Heart right ventricle (tissue), 16 donors: ENCODE measurements around the gene ALDH1A1. TPM values are rescaled to one million over a fixed set of nuclear protein-coding genes. Genes with fewer than 3 reads are reported as not detected.
"Not testable (repeated sequence)": the region's sequence is repeated elsewhere in the genome, so short reads cannot be mapped to it uniquely, and the experiment has no call there.

Experiments used
- ATAC-seq, 8 donors: fragments of 200-7000 bp; cut with Tn5 transposase; one replicate each; pipeline ENCODE4 v1.9.1; 2020; ENCODE audit warnings: mild to moderate bottlenecking in 8 of 8, moderate library complexity in 8 of 8, moderate number of reproducible peaks in 1 of 8
- DNase-seq, 2 donors: peaks; one replicate each; pipeline ENCODE4 v3.0.0-alpha.2; 2020
- H3K27ac ChIP-seq, 10 donors: fragments of 200-600 bp; sonication (generic) in 2 of 10; one replicate each; pipeline versions ENCODE4 v1.5.0 to v1.8.0; 2020 to 2022; ENCODE audit warnings: mild to moderate bottlenecking in 3 of 10
- H3K27me3 ChIP-seq, 7 donors: fragments of 200-600 bp; one replicate each; pipeline ENCODE4 v1.8.0; 2021 to 2022; ENCODE audit warnings: mild to moderate bottlenecking in 2 of 7
- H3K36me3 ChIP-seq, 9 donors: fragments of 200-600 bp; sonication (generic) in 1 of 9; one replicate each; pipeline versions ENCODE4 v1.5.0 to v1.8.0; 2020 to 2022; ENCODE audit warnings: mild to moderate bottlenecking in 2 of 9
- H3K4me1 ChIP-seq, 9 donors: fragments of 200-600 bp; sonication (generic) in 1 of 9; one replicate each; pipeline versions ENCODE4 v1.5.0 to v1.8.0; 2020 to 2022; ENCODE audit warnings: mild to moderate bottlenecking in 4 of 9
- H3K4me3 ChIP-seq, 10 donors: fragments of 200-600 bp; sonication (generic) in 2 of 10; one replicate each; pipeline versions ENCODE4 v1.5.0 to v1.8.0; 2020 to 2022; ENCODE audit warnings: mild to moderate bottlenecking in 7 of 10, moderate library complexity in 2 of 10
- H3K9me3 ChIP-seq, 11 donors: fragments of 200-600 bp in 10 of 11; sonication (generic) in 2 of 11; one replicate each; pipeline versions ENCODE4 v1.5.0 to v1.8.0; 2013 to 2022; ENCODE audit warnings: mild to moderate bottlenecking in 2 of 11, control low read depth in 1 of 11, moderate library complexity in 1 of 11
- CTCF ChIP-seq, 9 donors: fragments of 200-600 bp; sonication (generic) in 2 of 9; IDR thresholded peaks; one replicate each; pipeline versions ENCODE4 v1.5.0 to v1.8.0; 2021 to 2022; ENCODE audit warnings: antibody characterized with exemption in 9 of 9, mild to moderate bottlenecking in 5 of 9, moderate library complexity in 1 of 9
- WGBS, 2 donors: extraction: QIAGEN DNeasy Blood & Tissue Kit; methylation state at CpG; one replicate each; pipeline ENCODE4 v1.1.7; 2013; ENCODE audit warnings: inconsistent platforms in 1 of 2; 5-methylcytosine and 5-hydroxymethylcytosine counted together
- intact Hi-C, 10 donors: fragments of 100-400 bp; cut with DNase I; formaldehyde crosslinking; loops; one replicate each; pipeline versions ENCODE4 v1.11.1 to v1.14.2; 2022
- polyA plus RNA-seq, 2 donors: library from polyadenylated mRNA; stranded (reverse); fragments of 200-250 nt; gene quantifications; one replicate each; pipeline ENCODE4 v1.2.3, GENCODE V29; 2013
- total RNA-seq, 10 donors: library from RNA; stranded (reverse); fragmentation: NEBNext Ultra II Directional in 3 of 10; extraction: Animal tissue kit (Norgen Biotek cat#: 25700) in 3 of 10; gene quantifications; one replicate each; pipeline versions ENCODE4 v1.2.1 to v1.2.4, GENCODE V29; 2021 to 2023
- donor health status: Arrhythmogenic right ventricular cardiomyopathy.
- donor health status: ischemic (EF 13 %, LVEDD 7.1; RV severe dilation, severe dysfunction).
- donor health status: healthy with polysubstance abuse.
- donor health status: DM: no; HTN: yes; CAD: no.
- donor health status: DM: no; HTN: no; CAD: no.
- donor health status: ischemic (EF 25% LVEDD 6.9; RV normal size, moderate dysfunction).
- donor health status: ischemic (EF 25% LVEDD 5.7; RV mildly dilated, moderate dysfunction).
- donor health status: healthy.
- donor health status: DM: yes; HTN: yes; CAD: no.
- donor health status: Ischemic cardiomyopathy.
- donor health status: ischemic (EF 35%, LVEDD 5.7; RV mildly dilated, moderate dysfunction).
- donor health status: nonischemic (EF 11% LVEDD 7.7; RV severe dilation, severe dysfunction).
- donor health status: DM: yes; HTN: yes; CAD: no.
- donor health status: PGD.
- donor health status: ischemic (EF 29% LVEDD 5.4; RV normal size, mild dysfunction).
- donor health status: nonischemic (EF 23%, LVEDD 6.1; RV moderate dilation, normal function).

The ALDH1A1 gene
- total and polyA plus RNA-seq, 12 donors: 4.3 to 32.8 (median 11.1) TPM

- ATAC-seq (no peak), DNase-seq (no peak)
- no peaks in the 10 kb centered on the region for H3K36me3 ChIP-seq
- WGBS, 2 donors: 25 to 35% methylated on average over 4 of the region's 4 CpGs
- H3K4me3 ChIP-seq: no peak overlapping the region
- intact Hi-C loops: loop anchor here in 3 of 10 donors (10.0 kb wide), 2 partner anchors 201 to 321 kb away; no protein-coding TSS in a partner anchor
- peaks cover 0 to 11% (median 3%) of the 10 kb centered on the region in 9 donors for H3K4me1 ChIP-seq
- peaks cover 0 to 6% (median 0%) of the 10 kb centered on the region in 11 donors for H3K9me3 ChIP-seq
- H3K27ac ChIP-seq: no peak overlapping the region
- no peak for TF ChIP-seq CTCF (IDR thresholded peaks at IDR 0.05)
- H3K27me3 ChIP-seq: no peaks in the 10 kb centered on the region
Measured at GRCh38 chr9:72863456-72864094, 89.3 kb downstream of the ALDH1A1 start.

DNA sequence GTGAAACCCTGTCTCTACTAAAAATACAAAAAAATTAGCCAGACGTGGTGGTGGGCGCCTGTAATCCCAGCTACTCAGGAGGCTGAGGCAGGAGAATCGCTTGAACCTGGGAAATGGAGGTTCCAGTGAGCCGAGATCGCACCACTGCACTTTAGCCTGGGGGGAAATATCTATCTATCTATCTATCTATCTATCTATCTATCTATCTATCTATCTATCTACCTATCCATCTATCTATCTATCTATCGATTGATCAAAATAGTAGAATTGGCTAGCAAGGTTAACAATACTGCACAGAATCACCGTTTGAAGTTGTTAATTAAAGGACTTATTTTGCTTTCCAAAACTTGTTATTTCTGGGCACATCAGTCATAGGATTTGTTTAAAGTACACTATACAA is 90.1 kb downstream of the ALDH1A1 start:
- H3K4me1 ChIP-seq: peaks cover 0 to 19% (median 11%) of the 10 kb centered on the region in 9 donors
- WGBS, 2 donors: 90 to 98% methylated on average over 7 of the region's 7 CpGs
- H3K36me3 ChIP-seq, H3K9me3 ChIP-seq, DNase-seq, H3K27ac ChIP-seq, H3K4me3 ChIP-seq, ATAC-seq, H3K27me3 ChIP-seq: not testable (repeated sequence)
- intact Hi-C loops: loop anchor here in 3 of 10 donors (10.0 kb wide), 2 partner anchors 202 to 322 kb away; no protein-coding TSS in a partner anchor

- WGBS, 2 donors: 27 to 36% methylated on average over 5 of the region's 5 CpGs
- no peak for TF ChIP-seq CTCF (IDR thresholded peaks at IDR 0.05)
- ATAC-seq (peak in 6 of 8 donors; percentile 45 to 76 (median 56)), DNase-seq (no peak)
- Histone ChIP-seq H3K36me3 (no peaks in the 10 kb centered on the region), H3K4me3 (no peak overlapping the region), H3K9me3 (no peaks in the 10 kb centered on the region), H3K4me1 (peaks cover 0 to 29% (median 18%) of the 10 kb centered on the region in 9 donors), H3K27ac (peak overlapping the region in 4 of 10 donors; percentile 20 to 52 (median 35)), H3K27me3 (no peaks in the 10 kb centered on the region)
- intact Hi-C loops: loop anchor here in 9 of 10 donors (5.0 to 10.0 kb wide), 5 partner anchors 164 to 326 kb away; no protein-coding TSS in a partner anchor
Measured at GRCh38 chr9:72858089-72858912, 94.6 kb downstream of the ALDH1A1 start.

GRCh38 chr9:72857624-72857996 is 95.2 kb downstream of the ALDH1A1 start:
- no peak for TF ChIP-seq CTCF (IDR thresholded peaks at IDR 0.05)
- no peak for DNase-seq
- no peak overlapping the region for H3K4me3 ChIP-seq
- intact Hi-C loops: loop anchor here in 9 of 10 donors (2.0 to 10.0 kb wide), 6 partner anchors 165 to 327 kb away; no protein-coding TSS in a partner anchor
- peak in 2 of 8 donors; percentile 22 to 31 for ATAC-seq
- WGBS, 2 donors: 53 to 72% methylated on average over 2 of the region's 2 CpGs
- peak overlapping the region in 4 of 10 donors; percentile 20 to 52 (median 35) for H3K27ac ChIP-seq
- no peaks in the 10 kb centered on the region for H3K27me3 ChIP-seq
- H3K36me3 ChIP-seq: no peaks in the 10 kb centered on the region
- no peaks in the 10 kb centered on the region for H3K9me3 ChIP-seq
- H3K4me1 ChIP-seq: peaks cover 0 to 29% (median 18%) of the 10 kb centered on the region in 9 donors
